ENCODE measurements around the gene MLEC. TPM values are rescaled to one million over a fixed set of nuclear protein-coding genes. Genes with fewer than 3 reads are reported as not detected.

Gene MLEC
- total and polyA plus RNA-seq, 11 donors = 39.2 to 150 (median 117) TPM

DNA sequence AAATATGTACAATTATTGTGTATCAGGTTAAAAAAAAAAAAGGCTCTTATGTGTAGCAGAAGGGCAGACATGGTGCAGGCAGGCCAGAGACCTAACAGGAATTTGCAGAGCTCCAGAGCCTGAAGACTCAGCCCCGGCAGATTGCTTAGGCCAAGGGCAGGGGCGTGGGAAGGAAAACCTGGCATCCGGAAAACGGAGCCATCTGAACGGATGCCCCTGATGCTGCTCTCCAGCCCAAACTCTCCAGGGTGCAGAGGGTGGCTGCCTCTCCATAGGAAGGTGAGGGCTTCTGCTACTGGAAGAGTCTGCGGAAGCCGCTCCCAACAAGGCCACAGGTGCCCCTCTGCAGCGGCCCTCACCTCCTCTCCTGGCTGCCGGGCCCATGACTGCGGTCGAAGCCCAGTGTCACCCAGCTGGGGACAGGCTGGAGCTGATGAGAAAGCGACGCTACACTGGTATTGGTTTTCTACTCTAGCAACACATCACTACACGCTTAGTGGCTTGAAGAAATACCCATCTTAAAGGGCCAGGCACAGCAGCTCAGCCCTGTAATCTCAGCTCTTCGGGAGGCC lies 58.1 kb downstream of the MLEC start:
- intact Hi-C loops (cut with DNase I) = loop anchor here in 1 of 10 donors (10.0 kb wide), 1 partner anchor 230 kb away; the partner anchor contains the start of gene HNF1A
- TF ChIP-seq, protein P1, sequence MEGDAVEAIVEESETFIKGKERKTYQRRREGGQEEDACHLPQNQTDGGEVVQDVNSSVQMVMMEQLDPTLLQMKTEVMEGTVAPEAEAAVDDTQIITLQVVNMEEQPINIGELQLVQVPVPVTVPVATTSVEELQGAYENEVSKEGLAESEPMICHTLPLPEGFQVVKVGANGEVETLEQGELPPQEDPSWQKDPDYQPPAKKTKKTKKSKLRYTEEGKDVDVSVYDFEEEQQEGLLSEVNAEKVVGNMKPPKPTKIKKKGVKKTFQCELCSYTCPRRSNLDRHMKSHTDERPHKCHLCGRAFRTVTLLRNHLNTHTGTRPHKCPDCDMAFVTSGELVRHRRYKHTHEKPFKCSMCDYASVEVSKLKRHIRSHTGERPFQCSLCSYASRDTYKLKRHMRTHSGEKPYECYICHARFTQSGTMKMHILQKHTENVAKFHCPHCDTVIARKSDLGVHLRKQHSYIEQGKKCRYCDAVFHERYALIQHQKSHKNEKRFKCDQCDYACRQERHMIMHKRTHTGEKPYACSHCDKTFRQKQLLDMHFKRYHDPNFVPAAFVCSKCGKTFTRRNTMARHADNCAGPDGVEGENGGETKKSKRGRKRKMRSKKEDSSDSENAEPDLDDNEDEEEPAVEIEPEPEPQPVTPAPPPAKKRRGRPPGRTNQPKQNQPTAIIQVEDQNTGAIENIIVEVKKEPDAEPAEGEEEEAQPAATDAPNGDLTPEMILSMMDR (IDR thresholded peaks at IDR 0.05) = no peak
- TF ChIP-seq POLR2A (IDR thresholded peaks at IDR 0.05) = no peak
- H3K9me3 ChIP-seq = no peaks in the 10 kb centered on the region

DNA sequence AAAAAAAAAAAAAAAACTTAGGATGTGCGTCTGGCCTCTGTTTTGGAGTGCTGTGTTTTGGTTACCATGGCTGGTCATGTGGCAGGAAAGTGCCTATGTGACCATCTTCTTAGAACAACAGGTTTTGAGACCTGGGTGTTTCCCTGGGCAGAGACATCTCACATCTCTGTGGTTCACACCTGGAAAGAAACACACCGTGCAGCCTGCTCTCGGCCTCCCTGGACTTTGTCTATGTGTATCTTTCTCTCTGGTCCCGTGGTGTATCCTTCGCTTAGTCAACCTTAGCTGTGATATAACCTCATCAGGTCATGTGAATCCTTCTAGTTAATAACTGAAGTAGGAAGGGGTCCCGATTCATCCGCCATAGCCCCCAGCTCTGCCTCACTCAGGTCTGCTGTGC lies 61.3 kb downstream of the MLEC start:
- 84 to 86% (median 85%) methylated on average over 7 of the region's 7 CpGs for WGBS, 4 donors
- Histone ChIP-seq H3K36me3 (no peaks in the 10 kb centered on the region), H3K27ac (no peak overlapping the region), H3K27me3 (no peaks in the 10 kb centered on the region), H3K4me1 (no peaks in the 10 kb centered on the region), H3K9me3 (no peaks in the 10 kb centered on the region), H3K4me3 (no peak overlapping the region)
- DNase-seq (no peak), ATAC-seq (no peak)
- intact Hi-C loops (cut with DNase I) = loop anchor here in 1 of 10 donors (10.0 kb wide), 1 partner anchor 227 kb away; the partner anchor contains the start of gene HNF1A
- TF ChIP-seq, protein P1 (IDR thresholded peaks at IDR 0.05) = no peak
- no peak for TF ChIP-seq POLR2A (IDR thresholded peaks at IDR 0.05)

More for the DNA sequence above, 58.1 kb downstream of the MLEC start:
- no peak overlapping the region for H3K4me3 ChIP-seq
- ATAC-seq = no peak
- no peaks in the 10 kb centered on the region for H3K4me1 ChIP-seq
- H3K27ac ChIP-seq = no peak overlapping the region
- DNase-seq = no peak
- H3K27me3 ChIP-seq = no peaks in the 10 kb centered on the region
- H3K36me3 ChIP-seq = peaks cover 0 to 3% (median 0%) of the 10 kb centered on the region in 9 donors
- WGBS, 4 donors = 93 to 96% (median 93%) methylated on average over 11 to 15 of the region's 15 CpGs

DNA sequence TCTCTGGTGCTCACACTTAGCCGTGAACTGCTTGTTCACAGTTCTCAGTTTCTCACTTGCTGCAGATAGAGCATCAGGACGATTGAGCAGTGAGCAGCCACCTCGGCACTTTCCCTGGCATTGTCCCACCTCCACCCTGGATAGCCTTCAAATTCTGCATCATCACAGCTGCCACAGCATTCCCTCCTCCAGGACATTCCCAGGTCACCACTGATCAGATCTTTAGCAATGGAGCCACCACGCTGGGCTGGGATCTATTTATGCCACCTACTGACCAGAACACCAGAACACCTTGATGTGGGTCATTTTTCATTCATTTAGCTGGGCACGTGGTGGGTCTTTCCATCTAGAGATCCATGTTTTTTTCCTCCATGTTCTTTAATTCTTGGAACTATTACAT lies 62.3 kb downstream of the MLEC start:
- DNase-seq (no peak), ATAC-seq (no peak)
- H3K4me3 ChIP-seq = no peak overlapping the region
- H3K9me3 ChIP-seq = no peaks in the 10 kb centered on the region
- intact Hi-C loops (cut with DNase I) = loop anchor here in 1 of 10 donors (10.0 kb wide), 1 partner anchor 226 kb away; the partner anchor contains the start of gene HNF1A
- no peak overlapping the region for H3K27ac ChIP-seq
- no peaks in the 10 kb centered on the region for H3K4me1 ChIP-seq
- TF ChIP-seq, protein P1 (IDR thresholded peaks at IDR 0.05) = no peak
- no peak for TF ChIP-seq POLR2A (IDR thresholded peaks at IDR 0.05)
- H3K36me3 ChIP-seq = no peaks in the 10 kb centered on the region
- no peaks in the 10 kb centered on the region for H3K27me3 ChIP-seq
- 76 to 83% (median 82%) methylated on average over 5 of the region's 5 CpGs for WGBS, 4 donors

DNA sequence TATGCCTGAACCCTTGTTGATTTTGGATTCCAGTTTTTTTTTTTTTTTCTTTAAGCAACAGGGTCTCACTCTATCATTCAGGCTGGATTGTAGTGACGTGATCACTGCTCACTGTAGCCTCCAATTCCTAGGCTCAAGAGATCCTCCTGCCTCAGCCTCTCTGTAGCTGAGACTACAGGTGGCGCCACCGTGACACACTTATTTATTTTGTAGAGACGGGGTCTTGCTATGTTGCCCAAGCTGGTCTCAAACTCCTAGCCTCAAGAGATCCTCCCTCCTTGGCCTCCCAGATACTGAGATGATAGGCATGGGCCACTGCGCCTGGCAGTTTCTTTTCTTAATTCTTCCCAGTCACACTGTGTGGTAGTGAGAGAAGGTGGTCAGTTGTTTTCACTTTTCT lies 63.9 kb downstream of the MLEC start:
- Histone ChIP-seq H3K27me3 (no peaks in the 10 kb centered on the region), H3K4me3 (no peak overlapping the region), H3K4me1 (no peaks in the 10 kb centered on the region), H3K9me3 (peaks cover 0 to 9% (median 0%) of the 10 kb centered on the region in 12 donors), H3K27ac (no peak overlapping the region), H3K36me3 (no peaks in the 10 kb centered on the region)
- intact Hi-C loops (cut with DNase I) = loop anchor here in 1 of 10 donors (5.0 kb wide), 1 partner anchor 226 kb away; the partner anchor contains the start of gene HNF1A
- 95 to 97% (median 96%) methylated on average over 5 of the region's 5 CpGs for WGBS, 4 donors
- ATAC-seq (no peak), DNase-seq (no peak)
- TF ChIP-seq, protein P1 (IDR thresholded peaks at IDR 0.05) = no peak
- no peak for TF ChIP-seq POLR2A (IDR thresholded peaks at IDR 0.05)
